ENCODE measurements around the gene GAS7.

Gene GAS7

DNA sequence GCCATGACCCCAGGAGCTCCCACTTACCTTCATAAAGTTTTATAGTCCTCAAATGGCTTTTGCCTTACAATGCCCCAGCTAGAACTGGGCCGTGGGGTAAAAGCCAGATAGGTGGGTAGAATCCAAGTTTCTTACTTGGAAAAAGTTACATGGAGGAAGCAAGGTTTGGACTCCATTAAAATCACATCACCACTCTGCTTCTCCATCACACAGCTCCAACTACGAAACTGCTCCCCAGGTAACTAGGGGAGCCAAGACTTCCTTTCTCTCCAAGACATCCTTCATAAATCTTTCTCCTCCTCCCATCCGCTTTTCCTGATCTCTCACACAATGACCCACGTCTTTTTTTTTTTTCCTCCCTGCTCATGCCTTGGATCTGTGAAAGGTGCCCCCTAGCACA, 162.5 kb downstream of the GAS7 start:
- DNase-seq, result no peak
- Histone ChIP-seq H3K4me3 (ENCODE audit: low read depth, low read length) (no peak overlapping the region), H3K27ac (no peak overlapping the region), H3K27me3 (replicated peaks) (no peaks in the 10 kb centered on the region), H3K36me3 (replicated peaks) (no peaks in the 10 kb centered on the region)
- in situ Hi-C loops (cut with HindIII; ENCODE audit: low pct_ligation_motif_present, low sequenced_read_pairs), result no loop called here
- TF ChIP-seq, protein P1, sequence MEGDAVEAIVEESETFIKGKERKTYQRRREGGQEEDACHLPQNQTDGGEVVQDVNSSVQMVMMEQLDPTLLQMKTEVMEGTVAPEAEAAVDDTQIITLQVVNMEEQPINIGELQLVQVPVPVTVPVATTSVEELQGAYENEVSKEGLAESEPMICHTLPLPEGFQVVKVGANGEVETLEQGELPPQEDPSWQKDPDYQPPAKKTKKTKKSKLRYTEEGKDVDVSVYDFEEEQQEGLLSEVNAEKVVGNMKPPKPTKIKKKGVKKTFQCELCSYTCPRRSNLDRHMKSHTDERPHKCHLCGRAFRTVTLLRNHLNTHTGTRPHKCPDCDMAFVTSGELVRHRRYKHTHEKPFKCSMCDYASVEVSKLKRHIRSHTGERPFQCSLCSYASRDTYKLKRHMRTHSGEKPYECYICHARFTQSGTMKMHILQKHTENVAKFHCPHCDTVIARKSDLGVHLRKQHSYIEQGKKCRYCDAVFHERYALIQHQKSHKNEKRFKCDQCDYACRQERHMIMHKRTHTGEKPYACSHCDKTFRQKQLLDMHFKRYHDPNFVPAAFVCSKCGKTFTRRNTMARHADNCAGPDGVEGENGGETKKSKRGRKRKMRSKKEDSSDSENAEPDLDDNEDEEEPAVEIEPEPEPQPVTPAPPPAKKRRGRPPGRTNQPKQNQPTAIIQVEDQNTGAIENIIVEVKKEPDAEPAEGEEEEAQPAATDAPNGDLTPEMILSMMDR (IDR thresholded peaks at IDR 0.05; ENCODE audit: low read depth, low read length, missing control alignments), result no peak

DNA sequence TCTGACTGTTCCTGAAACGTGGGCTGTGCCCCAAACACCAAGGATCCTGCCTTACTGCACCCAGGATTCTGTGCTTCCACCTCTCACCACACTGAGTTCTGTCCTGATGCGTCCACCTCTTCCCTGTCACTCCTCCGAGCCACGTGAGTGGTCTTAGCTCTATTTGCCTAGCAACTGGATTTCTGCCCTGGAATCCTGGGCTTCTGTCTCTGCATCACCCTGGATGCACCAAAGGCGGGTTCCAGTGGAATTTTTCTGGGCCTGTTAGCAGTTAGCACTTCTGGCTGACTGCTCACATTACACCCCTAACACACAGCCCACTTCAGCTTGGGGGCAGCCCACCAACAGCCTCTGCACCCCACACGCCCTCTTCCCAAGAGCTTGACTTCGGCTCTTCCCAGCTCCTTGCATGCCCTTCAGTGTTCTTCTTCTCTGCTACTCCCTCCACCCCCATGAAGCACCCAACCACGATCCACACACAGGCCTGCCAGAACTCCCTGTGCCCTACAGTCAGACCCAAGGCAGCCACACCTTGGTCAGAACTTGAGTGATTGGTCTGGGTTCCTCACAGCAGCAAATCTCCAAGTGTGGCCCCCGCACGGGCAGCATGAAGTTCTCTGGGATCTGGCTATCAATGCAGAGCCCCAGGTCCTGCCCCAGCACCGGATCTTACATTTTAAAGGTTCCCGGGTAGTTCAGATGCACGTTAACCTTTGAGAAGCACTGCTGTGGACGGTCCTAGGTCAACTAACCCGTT, 163.5 kb downstream of the GAS7 start:
- no peak for DNase-seq
- Histone ChIP-seq H3K4me3 (ENCODE audit: low read depth, low read length) (no peak overlapping the region), H3K27me3 (replicated peaks) (no peaks in the 10 kb centered on the region), H3K36me3 (replicated peaks) (no peaks in the 10 kb centered on the region), H3K27ac (no peak overlapping the region)
- in situ Hi-C loops (cut with HindIII; ENCODE audit: low pct_ligation_motif_present, low sequenced_read_pairs), result no loop called here
- TF ChIP-seq, protein P1 (IDR thresholded peaks at IDR 0.05; ENCODE audit: low read depth, low read length, missing control alignments), result no peak

DNA sequence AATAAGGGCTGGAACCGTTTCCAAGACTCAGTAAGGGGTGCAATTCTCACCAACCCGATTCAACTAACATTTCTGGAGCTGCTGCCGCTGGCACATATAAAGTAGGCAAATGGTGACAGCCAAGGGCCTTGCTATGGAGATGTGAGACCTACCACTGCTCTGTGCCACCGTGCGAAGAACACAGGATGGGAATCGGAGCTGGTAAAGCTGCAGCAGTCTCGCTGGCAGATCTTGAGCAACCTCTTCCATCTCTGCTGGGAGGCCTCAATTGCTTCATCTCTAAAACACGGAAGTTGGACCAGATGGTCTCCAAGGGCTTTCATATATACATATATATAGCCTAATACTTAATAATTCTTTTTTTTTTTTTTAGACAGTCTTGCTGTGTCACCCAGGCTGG, 164.4 kb downstream of the GAS7 start:
- Histone ChIP-seq H3K36me3 (replicated peaks) (no peaks in the 10 kb centered on the region), H3K27ac (no peak overlapping the region), H3K27me3 (replicated peaks) (no peaks in the 10 kb centered on the region), H3K4me3 (ENCODE audit: low read depth, low read length) (no peak overlapping the region)
- DNase-seq, result no peak
- TF ChIP-seq, protein P1 (IDR thresholded peaks at IDR 0.05; ENCODE audit: low read depth, low read length, missing control alignments), result no peak
- in situ Hi-C loops (cut with HindIII; ENCODE audit: low pct_ligation_motif_present, low sequenced_read_pairs), result no loop called here

DNA sequence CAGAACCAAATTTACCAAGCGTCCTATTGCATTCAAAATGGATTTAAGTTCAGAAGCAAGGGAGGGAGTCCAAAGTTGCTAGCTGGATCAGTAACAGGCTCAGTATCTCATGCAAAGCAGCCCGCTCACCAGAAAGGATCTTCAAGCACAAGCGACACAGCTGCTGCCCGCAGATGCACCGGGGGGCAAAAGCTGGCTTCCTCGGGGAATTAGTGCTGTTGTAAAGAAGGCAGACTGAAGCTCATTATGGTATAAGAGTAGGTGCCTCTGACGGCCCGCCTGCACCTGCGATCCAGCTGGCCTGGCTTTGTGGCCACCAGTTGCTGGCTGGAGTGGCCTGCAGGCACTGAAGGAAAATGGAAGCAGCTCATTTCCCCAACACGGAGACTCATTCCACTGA, 165.0 kb downstream of the GAS7 start:
- in situ Hi-C loops (cut with HindIII; ENCODE audit: low pct_ligation_motif_present, low sequenced_read_pairs), result no loop called here
- TF ChIP-seq, protein P1 (IDR thresholded peaks at IDR 0.05; ENCODE audit: low read depth, low read length, missing control alignments), result no peak
- H3K27ac ChIP-seq, result no peak overlapping the region
- H3K36me3 ChIP-seq (replicated peaks), result no peaks in the 10 kb centered on the region
- no peaks in the 10 kb centered on the region for H3K27me3 ChIP-seq (replicated peaks)
- DNase-seq, result no peak
- no peak overlapping the region for H3K4me3 ChIP-seq (ENCODE audit: low read depth, low read length)

DNA sequence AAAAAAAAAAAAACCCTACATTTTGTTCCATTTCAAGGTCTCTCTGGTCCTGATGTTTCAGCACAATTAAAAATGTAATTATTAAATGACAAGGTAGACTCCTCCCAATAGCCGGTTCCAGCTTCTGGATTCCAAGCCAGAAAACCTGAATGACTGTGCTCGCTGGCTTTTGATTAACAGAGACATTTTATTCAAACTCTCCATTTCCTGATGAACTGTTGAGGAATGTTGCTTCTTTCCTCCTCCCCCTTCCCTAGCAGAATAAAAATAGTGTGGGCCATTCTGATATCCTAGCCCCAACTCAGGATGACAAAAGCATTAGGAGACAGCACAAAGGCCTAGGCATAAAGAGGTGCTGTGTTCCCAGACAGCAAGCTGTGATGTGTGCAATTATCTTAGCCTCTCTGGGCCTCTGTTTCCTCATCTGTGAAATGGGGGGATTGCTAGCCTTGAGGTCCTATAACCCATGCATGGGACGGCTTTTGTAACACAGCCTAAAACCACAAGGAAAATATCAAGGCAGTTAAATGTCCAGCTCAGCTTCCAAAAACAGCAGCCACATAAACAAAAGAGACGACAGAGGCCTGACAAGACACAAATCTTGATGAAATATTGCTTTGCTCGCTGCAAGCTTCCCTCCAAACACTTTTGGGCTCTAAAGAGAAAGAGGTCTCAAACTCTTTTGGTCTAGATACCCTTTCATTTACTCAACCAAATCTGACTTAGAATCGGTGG, 166.1 kb downstream of the GAS7 start:
- in situ Hi-C loops (cut with HindIII; ENCODE audit: low pct_ligation_motif_present, low sequenced_read_pairs), result no loop called here
- Histone ChIP-seq H3K4me3 (ENCODE audit: low read depth, low read length) (no peak overlapping the region), H3K36me3 (replicated peaks) (no peaks in the 10 kb centered on the region), H3K27ac (no peak overlapping the region), H3K27me3 (replicated peaks) (no peaks in the 10 kb centered on the region)
- no peak for DNase-seq
- TF ChIP-seq, protein P1 (IDR thresholded peaks at IDR 0.05; ENCODE audit: low read depth, low read length, missing control alignments), result no peak

All from brain microvascular endothelial cell (primary cell).